CD4-positive, alpha-beta T cell treated with Interleukin-10 for 1 hour (primary cell): Measurements from ENCODE around the gene SEPTIN10.
"Not testable (repeated sequence)": the region's sequence is repeated elsewhere in the genome, so short reads cannot be mapped to it uniquely, and the experiment has no call there.

Experiments
- DNase-seq: peaks from one replicate; pipeline ENCODE4 v3.0.0-alpha.2; 2020

The SEPTIN10 gene

GRCh38 chr2:109597283-109597682 is 16.5 kb downstream of the SEPTIN10 start:
- DNase-seq = no peak

- DNase-seq = no peak
These were observed 18.1 kb downstream of the SEPTIN10 start for GRCh38 chr2:109595644-109596043.

GRCh38 chr2:109594246-109594885 is 19.4 kb downstream of the SEPTIN10 start:
- DNase-seq = no peak

- DNase-seq = no peak
These were observed 20.9 kb downstream of the SEPTIN10 start for GRCh38 chr2:109592905-109593304.

GRCh38 chr2:109591206-109591605 is 22.6 kb downstream of the SEPTIN10 start:
- no peak for DNase-seq

GRCh38 chr2:109586687-109587086 is 27.1 kb downstream of the SEPTIN10 start:
- DNase-seq = no peak

GRCh38 chr2:109582928-109583895 is 30.6 kb downstream of the SEPTIN10 start:
- DNase-seq = no peak

GRCh38 chr2:109577630-109578029 is 36.1 kb downstream of the SEPTIN10 start:
- not testable (repeated sequence) for DNase-seq

GRCh38 chr2:109575373-109575772 is 38.4 kb downstream of the SEPTIN10 start:
- DNase-seq = no peak

GRCh38 chr2:109563980-109564550 is 49.7 kb downstream of the SEPTIN10 start:
- no peak for DNase-seq

GRCh38 chr2:109563288-109563687 is 50.5 kb downstream of the SEPTIN10 start:
- DNase-seq = no peak

- DNase-seq = no peak
These were observed 51.3 kb downstream of the SEPTIN10 start for GRCh38 chr2:109562421-109562820.

- DNase-seq = no peak
These were observed 53.5 kb downstream of the SEPTIN10 start for GRCh38 chr2:109560265-109560664.

GRCh38 chr2:109558076-109558882 is 55.5 kb downstream of the SEPTIN10 start:
- DNase-seq = no peak

- DNase-seq = no peak
These were observed 56.5 kb downstream of the SEPTIN10 start for GRCh38 chr2:109557309-109557708.

GRCh38 chr2:109555346-109555900 is 58.3 kb downstream of the SEPTIN10 start:
- no peak for DNase-seq

GRCh38 chr2:109554758-109555157 is 59.0 kb downstream of the SEPTIN10 start:
- no peak for DNase-seq

- no peak for DNase-seq
These were observed 64.7 kb downstream of the SEPTIN10 start for GRCh38 chr2:109549016-109549590.

GRCh38 chr2:109547280-109547679 is 66.5 kb downstream of the SEPTIN10 start:
- no peak for DNase-seq

- peak; percentile 52 for DNase-seq
These were observed 67.7 kb downstream of the SEPTIN10 start for GRCh38 chr2:109545828-109546713.

GRCh38 chr2:109542384-109542783 is 71.4 kb downstream of the SEPTIN10 start:
- DNase-seq = no peak
